ENCODE data around the gene KRT3.

KRT3 gene

GRCh38 chr12:52790427-52791270 lies 5.3 kb downstream of the KRT3 start:
- H3K4me3 ChIP-seq (ENCODE audit: low read depth, low read length), result no peak overlapping the region
- no peak for TF ChIP-seq CTCF (IDR thresholded peaks at IDR 0.05; ENCODE audit: low read depth, low read length)

- TF ChIP-seq CTCF (IDR thresholded peaks at IDR 0.05; ENCODE audit: low read depth, low read length), result no peak
- H3K4me3 ChIP-seq (ENCODE audit: low read depth, low read length), result no peak overlapping the region
These were observed 6.1 kb downstream of the KRT3 start for GRCh38 chr12:52789637-52790426.

- TF ChIP-seq CTCF (IDR thresholded peaks at IDR 0.05; ENCODE audit: low read depth, low read length), result no peak
- no peak overlapping the region for H3K4me3 ChIP-seq (ENCODE audit: low read depth, low read length)
These were observed 6.9 kb downstream of the KRT3 start for GRCh38 chr12:52788876-52789636.

- TF ChIP-seq CTCF (IDR thresholded peaks at IDR 0.05; ENCODE audit: low read depth, low read length), result no peak
- H3K4me3 ChIP-seq (ENCODE audit: low read depth, low read length), result no peak overlapping the region
These were observed 7.6 kb downstream of the KRT3 start for GRCh38 chr12:52788192-52788875.

GRCh38 chr12:52787324-52788191 lies 8.4 kb downstream of the KRT3 start:
- no peak for TF ChIP-seq CTCF (IDR thresholded peaks at IDR 0.05; ENCODE audit: low read depth, low read length)
- H3K4me3 ChIP-seq (ENCODE audit: low read depth, low read length), result no peak overlapping the region

GRCh38 chr12:52784909-52785308 lies 11.0 kb downstream of the KRT3 start:
- H3K4me3 ChIP-seq (ENCODE audit: low read depth, low read length), result no peak overlapping the region
- no peak for TF ChIP-seq CTCF (IDR thresholded peaks at IDR 0.05; ENCODE audit: low read depth, low read length)

All from WI38 (cell line).